Astrocyte (in vitro differentiated cells and primary cell): ENCODE measurements around the gene NEU1. TPM values are rescaled to one million over a fixed set of nuclear protein-coding genes. Genes with fewer than 3 reads are reported as not detected.
"Not testable (repeated sequence)": the region's sequence is repeated elsewhere in the genome, so short reads cannot be mapped to it uniquely, and the experiment has no call there.

Experiments
- DNase-seq: peaks from one replicate; pipeline ENCODE4 v3.0.0-alpha.2; 2010; ENCODE audit warnings: low read depth
- FAIRE-seq: peaks from 2 replicates; lab custom pipeline; 2011; peaks lifted over from hg19 to GRCh38; lab: Jason Lieb, UNC
- H2AFZ ChIP-seq: 2 replicates; pipeline ENCODE4 v1.6.0; 2012; ENCODE audit warnings: low read depth, low read length, inconsistent platforms
- H3K27ac ChIP-seq: 2 replicates; pipeline ENCODE4 v1.5.1; 2011; ENCODE audit warnings: low read depth, low read length, inconsistent platforms
- H3K27me3 ChIP-seq: 2 replicates; pipeline ENCODE4 v1.6.0; 2011; ENCODE audit warnings: low read length, inconsistent platforms; ENCODE audit not compliant: insufficient read depth
- H3K36me3 ChIP-seq: 2 replicates; pipeline ENCODE4 v1.5.1; 2011; ENCODE audit warnings: low read length, inconsistent platforms; ENCODE audit not compliant: insufficient read depth
- H3K4me1 ChIP-seq: 2 replicates; pipeline ENCODE4 v1.5.1; 2011; ENCODE audit warnings: low read length, inconsistent platforms; ENCODE audit not compliant: insufficient read depth
- H3K4me2 ChIP-seq: 2 replicates; pipeline ENCODE4 v1.6.0; 2012; ENCODE audit warnings: low read length, inconsistent platforms
- H3K4me3 ChIP-seq: 2 replicates; pipeline ENCODE4 v1.5.1; 2011; ENCODE audit warnings: low read depth, mild to moderate bottlenecking, low read length, inconsistent platforms; ENCODE audit not compliant: insufficient read depth
- H3K79me2 ChIP-seq: 2 replicates; pipeline ENCODE4 v1.6.0; 2012; ENCODE audit warnings: mild to moderate bottlenecking, low read length, inconsistent platforms; ENCODE audit not compliant: insufficient read depth
- H3K9ac ChIP-seq: 2 replicates; pipeline ENCODE4 v1.6.0; 2012; ENCODE audit warnings: mild to moderate bottlenecking, low read length, inconsistent platforms
- H3K9me3 ChIP-seq: 2 replicates; pipeline ENCODE4 v1.5.1; 2012; ENCODE audit warnings: low read depth, mild to moderate bottlenecking, low read length, inconsistent platforms; ENCODE audit not compliant: insufficient read depth
- H4K20me1 ChIP-seq: 2 replicates; pipeline ENCODE4 v1.6.0; 2012; ENCODE audit warnings: low read length, inconsistent platforms; ENCODE audit not compliant: insufficient read depth
- H3K27ac Mint-ChIP-seq: one replicate; pipeline ENCODE4 v1.8.0; 2021; ENCODE audit warnings: mild to moderate bottlenecking, mixed read lengths; ENCODE audit not compliant: unreplicated experiment
- H3K27me3 Mint-ChIP-seq: one replicate; pipeline ENCODE4 v1.8.0; 2021; ENCODE audit warnings: low read depth, mixed read lengths; ENCODE audit not compliant: unreplicated experiment
- H3K36me3 Mint-ChIP-seq: one replicate; pipeline ENCODE4 v1.8.0; 2021; ENCODE audit warnings: low read depth, mixed read lengths; ENCODE audit not compliant: unreplicated experiment
- H3K4me1 Mint-ChIP-seq: one replicate; pipeline ENCODE4 v1.8.0; 2021; ENCODE audit warnings: low read depth, mixed read lengths; ENCODE audit not compliant: unreplicated experiment
- H3K4me3 Mint-ChIP-seq: one replicate; pipeline ENCODE4 v1.8.0; 2021; ENCODE audit warnings: mild to moderate bottlenecking, moderate library complexity, mixed read lengths; ENCODE audit not compliant: unreplicated experiment
- H3K9me3 Mint-ChIP-seq: one replicate; pipeline ENCODE4 v1.8.0; 2021; ENCODE audit warnings: mild to moderate bottlenecking, mixed read lengths; ENCODE audit not compliant: unreplicated experiment
- CTCF ChIP-seq: IDR thresholded peaks from 2 replicates; pipeline ENCODE4 v1.5.1; 2011; ENCODE audit warnings: low read depth, mild to moderate bottlenecking, inconsistent platforms, low read length, moderate library complexity; ENCODE audit not compliant: insufficient read depth
- EZH2 ChIP-seq: IDR thresholded peaks from 2 replicates; pipeline ENCODE4 v1.6.1; 2012; ENCODE audit warnings: mild to moderate bottlenecking, low read length, inconsistent platforms; ENCODE audit not compliant: insufficient read depth
- total RNA-seq: library from RNA; stranded (reverse); gene quantifications from 2 replicates; pipeline ENCODE4 v1.2.1, GENCODE V29; 2021

Gene NEU1
- total RNA-seq, 1 donor from 2014 or later, result 47.3 TPM

GRCh38 chr6:31813465-31813849 is 49.2 kb downstream of the NEU1 start:
- no peaks in the 10 kb centered on the region for H3K27me3 Mint-ChIP-seq
- Histone ChIP-seq H2AFZ (no peak overlapping the region), H3K27me3 (no peaks in the 10 kb centered on the region), H4K20me1 (peaks cover 12% of the 10 kb centered on the region), H3K4me1 (peaks cover 9% of the 10 kb centered on the region), H3K27ac (peak overlapping the region; percentile 35), H3K9ac (peak overlapping the region; percentile 66), H3K36me3 (no peaks in the 10 kb centered on the region), H3K79me2 (peaks cover 12% of the 10 kb centered on the region), H3K4me3 (no peak overlapping the region), H3K4me2 (peak overlapping the region; percentile 92), H3K9me3 (no peaks in the 10 kb centered on the region)
- H3K4me1 Mint-ChIP-seq, result peaks cover 11% of the 10 kb centered on the region
- H3K4me3 Mint-ChIP-seq, result peak overlapping the region; percentile 75
- no peak for TF ChIP-seq CTCF
- TF ChIP-seq EZH2, result no peak
- peaks cover 2% of the 10 kb centered on the region for H3K9me3 Mint-ChIP-seq
- FAIRE-seq (no peak), DNase-seq (no peak)
- peaks cover 4% of the 10 kb centered on the region for H3K36me3 Mint-ChIP-seq
- H3K27ac Mint-ChIP-seq, result peak overlapping the region; percentile 99

GRCh38 chr6:31811645-31812044 is 51.0 kb downstream of the NEU1 start:
- H4K20me1 ChIP-seq, result no peaks in the 10 kb centered on the region
- no peak overlapping the region for H3K4me2 ChIP-seq
- DNase-seq, result no peak
- no peak overlapping the region for H3K4me3 ChIP-seq
- no peak overlapping the region for H3K4me3 Mint-ChIP-seq
- no peaks in the 10 kb centered on the region for H3K27me3 Mint-ChIP-seq
- no peaks in the 10 kb centered on the region for H3K27me3 ChIP-seq
- TF ChIP-seq CTCF (no peak), EZH2 (no peak)
- H3K9me3 Mint-ChIP-seq, result peaks cover 2% of the 10 kb centered on the region
- H3K9me3 ChIP-seq, result no peaks in the 10 kb centered on the region
- H3K9ac ChIP-seq, result no peak overlapping the region
- no peaks in the 10 kb centered on the region for H3K79me2 ChIP-seq
- no peaks in the 10 kb centered on the region for H3K36me3 ChIP-seq
- peaks cover 1% of the 10 kb centered on the region for H3K36me3 Mint-ChIP-seq
- H2AFZ ChIP-seq, result no peak overlapping the region
- H3K4me1 ChIP-seq, result peaks cover 9% of the 10 kb centered on the region
- H3K4me1 Mint-ChIP-seq, result peaks cover 8% of the 10 kb centered on the region
- no peak for FAIRE-seq
- no peak overlapping the region for H3K27ac Mint-ChIP-seq
- H3K27ac ChIP-seq, result no peak overlapping the region

- H4K20me1 ChIP-seq, H3K27me3 Mint-ChIP-seq, H3K4me2 ChIP-seq, H3K36me3 ChIP-seq, H3K9ac ChIP-seq, DNase-seq, H3K9me3 ChIP-seq, H3K4me3 ChIP-seq, H3K4me1 ChIP-seq, H3K9me3 Mint-ChIP-seq, H3K27ac ChIP-seq, H3K27me3 ChIP-seq, FAIRE-seq, H3K36me3 Mint-ChIP-seq, H3K4me3 Mint-ChIP-seq, H3K27ac Mint-ChIP-seq, H2AFZ ChIP-seq, H3K4me1 Mint-ChIP-seq: not testable (repeated sequence)
- H3K79me2 ChIP-seq, result peaks cover 20% of the 10 kb centered on the region
Measured at GRCh38 chr6:31808599-31808998, 54.0 kb downstream of the NEU1 start.

Other genes starting within 250 kb of the NEU1 start
- not detected in 2 replicates for gene AIF1, start 247.6 kb downstream of the NEU1 start, total RNA-seq
- 180 and 188 TPM in 2 replicates for gene PRRC2A, start 242.1 kb downstream of the NEU1 start, total RNA-seq
- 233 and 247 TPM in 2 replicates for gene BAG6, start 210.2 kb downstream of the NEU1 start, total RNA-seq
- 0.89 and 1.2 TPM in 2 replicates for gene APOM, start 206.9 kb downstream of the NEU1 start, total RNA-seq
- gene C6orf47, start 202.0 kb downstream of the NEU1 start, total RNA-seq, result 14.7 and 15.5 TPM in 2 replicates
- 11.7 and 13.8 TPM in 2 replicates for gene GPANK1, start 197.8 kb downstream of the NEU1 start, total RNA-seq
- 200 and 208 TPM in 2 replicates for gene CSNK2B, start 196.7 kb downstream of the NEU1 start, total RNA-seq
- gene LY6G5B, start 192.8 kb downstream of the NEU1 start, total RNA-seq, result 17.5 and 20.3 TPM in 2 replicates
- 2.9 and 3.9 TPM in 2 replicates for gene LY6G5C, start 181.8 kb downstream of the NEU1 start, total RNA-seq
- 34.3 and 38.3 TPM in 2 replicates for gene ABHD16A, start 159.5 kb downstream of the NEU1 start, total RNA-seq
- gene LY6G6F, start 156.0 kb downstream of the NEU1 start, total RNA-seq, result not detected in 2 replicates
- gene LY6G6D, start 147.5 kb downstream of the NEU1 start, total RNA-seq, result not detected in 2 replicates
- gene LY6G6C, start 141.1 kb downstream of the NEU1 start, total RNA-seq, result 0.41 and 0.66 TPM in 2 replicates
- gene MPIG6B, start 139.4 kb downstream of the NEU1 start, total RNA-seq, result not detected in 2 replicates
- gene DDAH2, start 133.5 kb downstream of the NEU1 start, total RNA-seq, result 62.5 and 72.4 TPM in 2 replicates
- gene CLIC1, start 126.3 kb downstream of the NEU1 start, total RNA-seq, result 484 and 518 TPM in 2 replicates
- 5.7 and 6.8 TPM in 2 replicates for gene MSH5, start 122.8 kb downstream of the NEU1 start, total RNA-seq
- 0.72 and 1.2 TPM in 2 replicates for gene SAPCD1, start 100.2 kb downstream of the NEU1 start, total RNA-seq
- gene VWA7, start 85.5 kb downstream of the NEU1 start, total RNA-seq, result 0.54 and 0.94 TPM in 2 replicates
- gene VARS1, start 67.1 kb downstream of the NEU1 start, total RNA-seq, result 94.8 and 96.3 TPM in 2 replicates
- 43.8 and 44.0 TPM in 2 replicates for gene LSM2, start 55.9 kb downstream of the NEU1 start, total RNA-seq
- gene HSPA1L, start 47.5 kb downstream of the NEU1 start, total RNA-seq, result 0.98 and 1.1 TPM in 2 replicates
- 52.6 and 52.7 TPM in 2 replicates for gene HSPA1A, start 47.3 kb downstream of the NEU1 start, total RNA-seq
- gene HSPA1B, start 35.1 kb downstream of the NEU1 start, total RNA-seq, result 64.9 and 77.2 TPM in 2 replicates
- gene SLC44A4, start 16.2 kb upstream of the NEU1 start, total RNA-seq, result 0.23 and 0.29 TPM in 2 replicates
- 32.6 and 35.8 TPM in 2 replicates for gene EHMT2, start 34.9 kb upstream of the NEU1 start, total RNA-seq
- 3.7 and 4.6 TPM in 2 replicates for gene ZBTB12, start 39.3 kb upstream of the NEU1 start, total RNA-seq
- gene C2, start 64.9 kb upstream of the NEU1 start, total RNA-seq, result 0.20 and 0.43 TPM in 2 replicates
- 1.0 and 1.4 TPM in 2 replicates for gene CFB, start 83.3 kb upstream of the NEU1 start, total RNA-seq
- gene NELFE, start 96.2 kb upstream of the NEU1 start, total RNA-seq, result 47.7 and 48.1 TPM in 2 replicates
- 75.3 and 79.1 TPM in 2 replicates for gene SKIC2, start 96.4 kb upstream of the NEU1 start, total RNA-seq
- gene DXO, start 109.3 kb upstream of the NEU1 start, total RNA-seq, result 12.6 and 15.6 TPM in 2 replicates
- gene C4A, start 119.2 kb upstream of the NEU1 start, total RNA-seq, result 3.8 and 4.6 TPM in 2 replicates
- 3.2 and 3.7 TPM in 2 replicates for gene C4B, start 152.0 kb upstream of the NEU1 start, total RNA-seq
- 0.11 and 0.46 TPM in 2 replicates for gene CYP21A2, start 175.6 kb upstream of the NEU1 start, total RNA-seq
- gene TNXB, start 246.5 kb upstream of the NEU1 start, total RNA-seq, result 1.8 and 2.3 TPM in 2 replicates